Natural killer cell (primary cell): ENCODE data around the gene ESPL1. TPM values are rescaled to one million over a fixed set of nuclear protein-coding genes. Genes with fewer than 3 reads are reported as not detected.

ENCODE experiments used
- ATAC-seq, 3 donors: fragments of 150-1000 bp in 2 of 3; fragments of 200-7000 bp in 1 of 3; cut with Tn5 transposase; 1 replicate in 1 of 3; 2 replicates in 2 of 3; pipeline ENCODE4 v1.10.0; 2021; ENCODE audit warnings: mild to moderate bottlenecking in 2 of 3, moderate library complexity in 2 of 3
- DNase-seq, 2 donors: peaks; one replicate each; pipeline versions ENCODE4 v3.0.0 to v3.0.0-alpha.2; 2013 to 2021; ENCODE audit warnings: mixed read lengths in 1 of 2
- H3K27ac ChIP-seq: one replicate; pipeline ENCODE4 v1.5.1; 2013; ENCODE audit warnings: mild to moderate bottlenecking, low read length
- H3K27me3 ChIP-seq: one replicate; pipeline ENCODE4 v1.6.1; 2013; ENCODE audit warnings: low read length; ENCODE audit not compliant: control insufficient read depth, insufficient read depth
- H3K36me3 ChIP-seq: one replicate; pipeline ENCODE4 v1.6.1; 2013; ENCODE audit warnings: low read length; ENCODE audit not compliant: control insufficient read depth, insufficient read depth
- H3K4me1 ChIP-seq: one replicate; pipeline ENCODE4 v1.6.1; 2013; ENCODE audit warnings: low read length; ENCODE audit not compliant: control insufficient read depth, insufficient read depth
- H3K4me3 ChIP-seq: one replicate; pipeline ENCODE4 v1.5.1; 2013; ENCODE audit warnings: low read length
- H3K9me3 ChIP-seq: one replicate; pipeline ENCODE4 v1.6.1; 2013; ENCODE audit warnings: low read length; ENCODE audit not compliant: control insufficient read depth, insufficient read depth
- H3K27ac Mint-ChIP-seq, 2 donors: one replicate each; pipeline ENCODE4 v1.8.0; 2022; ENCODE audit warnings: mild to moderate bottlenecking in 2 of 2, mixed read lengths in 2 of 2, moderate library complexity in 1 of 2
- H3K27me3 Mint-ChIP-seq, 2 donors: one replicate each; pipeline ENCODE4 v1.8.0; 2022; ENCODE audit warnings: low read depth in 2 of 2, mixed read lengths in 2 of 2
- H3K36me3 Mint-ChIP-seq: one replicate; pipeline ENCODE4 v1.8.0; 2022; ENCODE audit warnings: mixed read lengths
- H3K4me1 Mint-ChIP-seq, 2 donors: one replicate each; pipeline ENCODE4 v1.8.0; 2022; ENCODE audit warnings: mixed read lengths in 2 of 2
- H3K4me3 Mint-ChIP-seq: one replicate; pipeline ENCODE4 v1.8.0; 2022; ENCODE audit warnings: mild to moderate bottlenecking, moderate library complexity, mixed read lengths
- H3K9me3 Mint-ChIP-seq, 2 donors: one replicate each; pipeline ENCODE4 v1.8.0; 2022; ENCODE audit warnings: mixed read lengths in 2 of 2
- WGBS: methylation state at CpG from one replicate; pipeline ENCODE4 v1.1.7; 2013; ENCODE audit warnings: missing lambda C conversion rate; ENCODE audit not compliant: insufficient coverage; 5-methylcytosine and 5-hydroxymethylcytosine counted together
- intact Hi-C: fragments of 100-400 bp; cut with micrococcal nuclease; formaldehyde crosslinking; loops from one replicate; pipeline ENCODE4 v1.14.2; 2022
- total RNA-seq, 4 donors: library from RNA; stranded (reverse); fragments of 120-200 nt in 1 of 4; gene quantifications; one replicate each; pipeline versions ENCODE4 v1.2.3 to v1.2.4, GENCODE V29; 2013 to 2022
- TF ChIP-seq, protein P1 (sequence below): fragments of 200-600 bp; IDR thresholded peaks from one replicate; pipeline ENCODE4 v1.8.0; 2022; ENCODE audit warnings: antibody characterized with exemption

Gene ESPL1
- total RNA-seq, 3 donors from 2014 or later (not counting 1 experiment from before 2014, with no cell fraction given): 1.9 to 5.8 (median 3.1) TPM

DNA sequence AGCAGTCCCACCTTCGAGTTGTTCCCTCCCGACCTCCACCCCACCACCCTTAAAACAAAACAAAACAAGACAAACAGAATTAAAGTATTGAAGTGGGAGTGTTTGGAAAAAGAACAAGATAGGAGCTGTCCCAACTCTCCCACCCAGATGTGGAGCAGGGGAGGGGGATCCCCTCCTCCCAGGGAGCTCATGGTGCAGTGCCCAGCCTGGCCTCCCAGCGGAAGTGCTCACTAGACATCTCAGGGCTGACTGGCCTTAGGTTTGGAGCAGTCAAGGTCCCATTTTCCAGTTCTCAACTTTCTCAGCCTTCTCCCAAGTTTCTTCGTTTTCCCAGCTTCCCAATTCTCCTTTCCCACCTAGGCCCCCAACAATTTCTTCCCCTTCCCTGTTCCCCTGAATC lies 65.2 kb downstream of the ESPL1 start:
- peaks cover 7% of the 10 kb centered on the region for H3K27me3 ChIP-seq
- H3K9me3 ChIP-seq: no peaks in the 10 kb centered on the region
- Mint-ChIP-seq H3K27ac (no peak overlapping the region), H3K4me3 (no peak overlapping the region), H3K36me3 (no peaks in the 10 kb centered on the region), H3K9me3 (no peaks in the 10 kb centered on the region), H3K4me1 (peaks cover 14 to 19% of the 10 kb centered on the region in 2 donors), H3K27me3 (peaks cover 24 to 37% of the 10 kb centered on the region in 2 donors)
- no peaks in the 10 kb centered on the region for H3K36me3 ChIP-seq
- intact Hi-C loops: no loop called here
- no peak for ATAC-seq
- WGBS: 84% methylated on average over 2 of the region's 4 CpGs
- DNase-seq: no peak
- H3K4me3 ChIP-seq: no peak overlapping the region
- H3K4me1 ChIP-seq: peaks cover 14% of the 10 kb centered on the region
- TF ChIP-seq, protein P1, sequence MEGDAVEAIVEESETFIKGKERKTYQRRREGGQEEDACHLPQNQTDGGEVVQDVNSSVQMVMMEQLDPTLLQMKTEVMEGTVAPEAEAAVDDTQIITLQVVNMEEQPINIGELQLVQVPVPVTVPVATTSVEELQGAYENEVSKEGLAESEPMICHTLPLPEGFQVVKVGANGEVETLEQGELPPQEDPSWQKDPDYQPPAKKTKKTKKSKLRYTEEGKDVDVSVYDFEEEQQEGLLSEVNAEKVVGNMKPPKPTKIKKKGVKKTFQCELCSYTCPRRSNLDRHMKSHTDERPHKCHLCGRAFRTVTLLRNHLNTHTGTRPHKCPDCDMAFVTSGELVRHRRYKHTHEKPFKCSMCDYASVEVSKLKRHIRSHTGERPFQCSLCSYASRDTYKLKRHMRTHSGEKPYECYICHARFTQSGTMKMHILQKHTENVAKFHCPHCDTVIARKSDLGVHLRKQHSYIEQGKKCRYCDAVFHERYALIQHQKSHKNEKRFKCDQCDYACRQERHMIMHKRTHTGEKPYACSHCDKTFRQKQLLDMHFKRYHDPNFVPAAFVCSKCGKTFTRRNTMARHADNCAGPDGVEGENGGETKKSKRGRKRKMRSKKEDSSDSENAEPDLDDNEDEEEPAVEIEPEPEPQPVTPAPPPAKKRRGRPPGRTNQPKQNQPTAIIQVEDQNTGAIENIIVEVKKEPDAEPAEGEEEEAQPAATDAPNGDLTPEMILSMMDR: no peak
- H3K27ac ChIP-seq: no peak overlapping the region

DNA sequence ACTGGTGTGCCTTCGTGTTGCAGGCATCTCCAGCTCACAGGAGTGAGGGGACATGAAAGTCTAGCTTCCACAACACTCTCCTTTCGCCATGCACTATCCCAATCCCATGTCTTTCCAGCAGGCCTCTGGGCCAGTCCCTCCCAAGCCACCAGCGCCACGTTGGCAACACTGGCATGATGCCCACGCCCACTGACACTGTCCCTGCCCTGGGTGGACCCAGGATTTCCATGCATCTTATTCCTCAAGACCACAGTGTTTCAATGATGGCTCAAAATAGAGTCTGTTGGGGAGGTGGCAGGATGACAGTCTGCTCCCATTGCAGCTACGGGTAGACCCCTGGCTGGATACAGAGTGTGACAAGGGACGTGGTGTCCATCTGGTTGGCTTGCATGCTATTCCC lies 65.7 kb downstream of the ESPL1 start:
- no peak overlapping the region for H3K27ac Mint-ChIP-seq
- ATAC-seq: no peak

DNA sequence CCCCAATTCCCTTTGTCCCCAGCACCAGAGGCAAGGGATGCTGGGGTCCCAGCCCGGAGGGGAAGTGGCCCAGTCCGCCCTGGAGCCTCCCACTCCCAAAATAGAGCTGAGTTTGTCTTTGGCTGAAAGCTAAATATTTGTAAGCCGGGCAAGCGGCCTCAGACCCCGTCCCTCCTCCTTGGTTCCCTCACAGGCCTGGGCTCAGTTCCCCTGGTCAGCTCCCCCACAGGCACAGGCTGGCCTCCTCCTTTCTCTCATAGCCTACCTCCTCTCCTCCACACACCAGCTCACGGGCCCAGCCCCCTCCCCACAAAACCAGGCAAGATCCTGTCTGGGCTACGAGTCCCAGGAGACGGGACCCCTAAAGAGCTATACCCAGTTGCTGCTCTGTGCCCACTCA lies 66.7 kb downstream of the ESPL1 start:
- Histone ChIP-seq H3K4me1 (peaks cover 14% of the 10 kb centered on the region), H3K36me3 (no peaks in the 10 kb centered on the region), H3K9me3 (no peaks in the 10 kb centered on the region), H3K27me3 (peaks cover 11% of the 10 kb centered on the region), H3K4me3 (no peak overlapping the region), H3K27ac (no peak overlapping the region)
- peaks cover 24 to 35% of the 10 kb centered on the region in 2 donors for H3K27me3 Mint-ChIP-seq
- TF ChIP-seq, protein P1: no peak
- peaks cover 16 to 21% of the 10 kb centered on the region in 2 donors for H3K4me1 Mint-ChIP-seq
- H3K4me3 Mint-ChIP-seq: no peak overlapping the region
- no peak for ATAC-seq
- no peaks in the 10 kb centered on the region for H3K36me3 Mint-ChIP-seq
- no peak overlapping the region for H3K27ac Mint-ChIP-seq
- DNase-seq: no peak
- 91% methylated on average over 8 of the region's 8 CpGs for WGBS
- no peaks in the 10 kb centered on the region for H3K9me3 Mint-ChIP-seq
- intact Hi-C loops: no loop called here

More for the DNA sequence above, 65.7 kb downstream of the ESPL1 start:
- no peaks in the 10 kb centered on the region for H3K9me3 ChIP-seq
- intact Hi-C loops: no loop called here
- TF ChIP-seq, protein P1: no peak
- Mint-ChIP-seq H3K27me3 (peaks cover 24 to 38% of the 10 kb centered on the region in 2 donors), H3K9me3 (no peaks in the 10 kb centered on the region), H3K36me3 (no peaks in the 10 kb centered on the region), H3K4me1 (peaks cover 16 to 21% of the 10 kb centered on the region in 2 donors), H3K4me3 (no peak overlapping the region)
- no peak overlapping the region for H3K4me3 ChIP-seq
- no peak for DNase-seq
- H3K4me1 ChIP-seq: peaks cover 14% of the 10 kb centered on the region
- H3K36me3 ChIP-seq: no peaks in the 10 kb centered on the region
- WGBS: 72% methylated on average over 7 of the region's 7 CpGs
- H3K27me3 ChIP-seq: peaks cover 11% of the 10 kb centered on the region
- H3K27ac ChIP-seq: no peak overlapping the region

DNA sequence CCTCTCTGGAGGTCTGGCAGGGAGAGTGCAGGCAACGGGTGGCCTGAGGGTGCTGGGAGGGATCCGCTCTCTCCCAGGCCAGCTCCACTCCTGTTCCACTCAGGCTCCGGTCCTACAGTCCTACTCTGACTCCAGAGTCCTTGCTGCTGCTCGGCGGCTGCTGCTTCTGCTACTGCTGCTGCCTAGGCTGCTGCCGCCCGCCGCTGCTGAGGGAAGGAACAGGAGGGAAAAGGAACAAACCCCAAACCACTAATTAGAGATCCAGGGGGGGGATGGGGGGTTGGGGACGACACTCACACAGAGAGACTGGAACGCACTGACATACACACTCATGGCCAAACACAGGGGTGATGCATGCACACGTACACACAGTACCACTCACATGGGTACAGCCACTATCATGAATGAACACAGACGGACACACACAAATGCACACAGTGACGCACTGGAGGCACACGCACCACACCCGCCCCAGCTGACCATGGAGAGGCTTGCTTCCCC lies 68.1 kb downstream of the ESPL1 start, which contains the start of gene SP7:
SP7 (minus strand) TSS at position 174 of the 501 bp plus-strand sequence. CDS start 708 bp downstream, outside the sequence.
- Histone ChIP-seq H3K4me1 (peaks cover 14% of the 10 kb centered on the region), H3K36me3 (no peaks in the 10 kb centered on the region), H3K4me3 (no peak within 1 kb of the TSS), H3K27ac (no peak within 1 kb of the TSS), H3K9me3 (no peaks in the 10 kb centered on the region), H3K27me3 (peaks cover 11% of the 10 kb centered on the region)
- H3K36me3 Mint-ChIP-seq: no peaks in the 10 kb centered on the region
- intact Hi-C loops: no loop called here
- H3K4me1 Mint-ChIP-seq: peaks cover 16 to 21% of the 10 kb centered on the region in 2 donors
- no peak within 1 kb of the TSS for H3K27ac Mint-ChIP-seq
- ATAC-seq (peak in 2 of 3 donors; percentile 14 to 26), DNase-seq (no peak)
- no peaks in the 10 kb centered on the region for H3K9me3 Mint-ChIP-seq
- peaks cover 24 to 39% of the 10 kb centered on the region in 2 donors for H3K27me3 Mint-ChIP-seq
- TF ChIP-seq, protein P1: no peak
- 24% methylated on average over 10 of the region's 15 CpGs for WGBS
- no peak within 1 kb of the TSS for H3K4me3 Mint-ChIP-seq
